K562 (cell line): ENCODE measurements around the gene VIPR2. TPM values are rescaled to one million over a fixed set of nuclear protein-coding genes. Genes with fewer than 3 reads are reported as not detected.
A peak's percentile ranks its signal among the peaks of the same experiment; 100 is the strongest.

Experiments used
- ATAC-seq: fragments of 200-7000 bp; cut with Tn5 transposase; 3 replicates; pipeline ENCODE4 v1.9.1; 2020; ENCODE audit warnings: moderate library complexity
- BruUV-seq: library from RNA; stranded (reverse); fragments of 400-500 nt; replicated peaks from 2 replicates; lab custom pipeline; 2021; lab: Mats Ljungman, UMichigan
- CTCF ChIA-PET: fragments of 300-600 bp; formaldehyde crosslinking; extraction: SDS; loops from one replicate; lab custom pipeline; 2021; ENCODE audit warnings: low intra/inter-chr PET ratio; lab: Yijun Ruan, JAX
- POLR2A ChIA-PET: fragments of 300-600, 350-650 bp; sonication (Branson Sonifier 250); formaldehyde crosslinking; extraction: SDS; loops from one replicate; lab custom pipeline; 2021; ENCODE audit warnings: antibody characterized with exemption, inconsistent platforms; lab: Yijun Ruan, JAX
- DNase-seq, 4 experiments: peaks; one replicate each; pipeline versions ENCODE4 v3.0.0 to v3.0.0-alpha.2; 2011 to 2018; ENCODE audit warnings: low spot score in 3 of 4, mixed read lengths in 3 of 4; ENCODE audit errors: extremely low read depth in 1 of 4
- FAIRE-seq: peaks from 2 replicates; lab custom pipeline; 2011; peaks lifted over from hg19 to GRCh38; lab: Jason Lieb, UNC
- H2AFZ ChIP-seq: 2 replicates; pipeline ENCODE4 v1.6.0; 2011; ENCODE audit warnings: low read depth, low read length, control low read depth, inconsistent platforms
- H3K27ac ChIP-seq: fragments of 200-600 bp; 3 replicates; pipeline ENCODE4 v1.8.0; 2011; ENCODE audit warnings: low read depth, mild to moderate bottlenecking, control low read depth, inconsistent platforms, low read length, moderate library complexity, mixed read lengths; ENCODE audit errors: extremely low read depth
- H3K27me3 ChIP-seq, 2 experiments: fragments of 300-600 bp in 1 of 2; 2 replicates in 1 of 2; 3 replicates in 1 of 2; pipeline versions ENCODE4 v1.6.0 to v1.8.0; 2011; ENCODE audit warnings: inconsistent platforms in 2 of 2, low read length in 2 of 2, mild to moderate bottlenecking in 1 of 2, mixed read lengths in 1 of 2, moderate library complexity in 1 of 2; ENCODE audit not compliant: control insufficient read depth in 2 of 2, insufficient read depth in 2 of 2
- H3K36me3 ChIP-seq: fragments of 300-600 bp; 3 replicates; pipeline ENCODE4 v1.8.0; 2011; ENCODE audit warnings: mild to moderate bottlenecking, low read length, inconsistent platforms; ENCODE audit not compliant: control insufficient read depth, insufficient read depth
- H3K4me1 ChIP-seq, 2 experiments: fragments of 200-600 bp in 1 of 2; replicated peaks in 1 of 2; 2 replicates in 1 of 2; 3 replicates in 1 of 2; pipeline versions ENCODE4 v1.5.1 to v1.8.0; 2011; ENCODE audit warnings: inconsistent platforms in 2 of 2, low read length in 2 of 2, mild to moderate bottlenecking in 1 of 2, mixed read lengths in 1 of 2, moderate library complexity in 1 of 2; ENCODE audit not compliant: control insufficient read depth in 2 of 2, insufficient read depth in 2 of 2
- H3K4me2 ChIP-seq: 2 replicates; pipeline ENCODE4 v1.6.1; 2011; ENCODE audit warnings: low read length, control low read depth, inconsistent platforms, mixed read lengths; ENCODE audit not compliant: insufficient read depth
- H3K4me3 ChIP-seq: fragments of 200-600 bp; sonication (generic), shearing (Covaris generic); 2 replicates; pipeline ENCODE4 v1.5.1; 2016; ENCODE audit warnings: control low read depth, inconsistent platforms
- H3K79me2 ChIP-seq: fragments of 200-600 bp; 3 replicates; pipeline ENCODE4 v1.8.0; 2011; ENCODE audit warnings: low read length, inconsistent platforms; ENCODE audit not compliant: control insufficient read depth, insufficient read depth
- H3K9ac ChIP-seq, 2 experiments: 2 replicates each; pipeline versions ENCODE4 v1.6.0 to v1.6.1; 2011; ENCODE audit warnings: low read depth in 2 of 2, low read length in 2 of 2, control low read depth in 1 of 2, inconsistent platforms in 1 of 2, mild to moderate bottlenecking in 1 of 2, mixed read lengths in 1 of 2; ENCODE audit not compliant: insufficient read depth in 1 of 2
- H3K9me1 ChIP-seq: one replicate; pipeline ENCODE4 v1.6.0; 2011; ENCODE audit warnings: inconsistent platforms, mild to moderate bottlenecking, low read length, moderate library complexity; ENCODE audit not compliant: control insufficient read depth, insufficient read depth
- H3K9me3 ChIP-seq: replicated peaks from 2 replicates; pipeline ENCODE4 v1.5.1; 2011; ENCODE audit warnings: low read depth, low read length, inconsistent platforms; ENCODE audit not compliant: control insufficient read depth, insufficient read depth
- H4K20me1 ChIP-seq: replicated peaks from 2 replicates; pipeline ENCODE4 v1.6.1; 2011; ENCODE audit warnings: low read length, inconsistent platforms, mixed read lengths; ENCODE audit not compliant: control insufficient read depth, insufficient read depth
- POLR2G ChIP-seq: fragments of 200-400 bp; formaldehyde crosslinking; IDR thresholded peaks from 2 replicates; pipeline ENCODE4 v1.6.1; 2017; ENCODE audit warnings: low read depth, mild to moderate bottlenecking, antibody characterized with exemption, low read length, moderate library complexity
- ZNF780A ChIP-seq: fragments of 250-450 bp; sonication (Bioruptor Pico); IDR thresholded peaks from 2 replicates; pipeline ENCODE4 v1.5.0; 2021; ENCODE audit warnings: mild to moderate bottlenecking
- WGBS: fragments of 100-300 bp; shearing (Covaris generic); methylation state at CpG from one replicate; pipeline ENCODE4 v1.1.6; 2016; ENCODE audit warnings: low coverage, mixed read lengths; ENCODE audit not compliant: insufficient coverage; ENCODE audit errors: missing lambda C conversion rate; 5-methylcytosine and 5-hydroxymethylcytosine counted together
- in situ Hi-C: fragments of 300-500 bp; cut with MboI; formaldehyde crosslinking; loops from 4 replicates; pipeline ENCODE4 v1.15.0; 2018; ENCODE audit warnings: inconsistent platforms, mixed read lengths
- intact Hi-C: fragments of 100-400 bp; cut with micrococcal nuclease; formaldehyde crosslinking; loops from 2 replicates; pipeline ENCODE4 v1.14.2; 2022
- polyA plus RNA-seq, 8 experiments: library from polyadenylated mRNA; depleted of rRNA in 4 of 8; stranded (reverse) in 5 of 8; unstranded in 3 of 8; fragments of >200 nt; fragmentation: Nextera tagmentation in 2 of 8; fragmentation: Illumina TruSeq in 1 of 8; extraction: Ambion mirVana in 2 of 8; extraction: Trizol in 1 of 8; gene quantifications; 2 replicates each; pipeline versions ENCODE4 v1.2.1 to v1.2.3, GENCODE V29; 2011 to 2014; ENCODE audit warnings: inconsistent platforms in 1 of 8, missing spikeins in 1 of 8
- total RNA-seq, 7 experiments: library from RNA; depleted of rRNA in 6 of 7; stranded (reverse); fragments of >200 nt in 6 of 7; fragmentation: Illumina TruSeq in 2 of 7; extraction: Trizol in 2 of 7; gene quantifications; 2 replicates each; pipeline versions ENCODE4 v1.2.1 to v1.2.3, GENCODE V29; 2011 to 2021; ENCODE audit warnings: low replicate concordance in 1 of 7

VIPR2 gene
- total and polyA plus RNA-seq, 9 of the 15 experiments (the other 6 are each of a cell fraction or from before 2014, with no cell fraction given), result 0.04 TPM; not detected in 8

DNA sequence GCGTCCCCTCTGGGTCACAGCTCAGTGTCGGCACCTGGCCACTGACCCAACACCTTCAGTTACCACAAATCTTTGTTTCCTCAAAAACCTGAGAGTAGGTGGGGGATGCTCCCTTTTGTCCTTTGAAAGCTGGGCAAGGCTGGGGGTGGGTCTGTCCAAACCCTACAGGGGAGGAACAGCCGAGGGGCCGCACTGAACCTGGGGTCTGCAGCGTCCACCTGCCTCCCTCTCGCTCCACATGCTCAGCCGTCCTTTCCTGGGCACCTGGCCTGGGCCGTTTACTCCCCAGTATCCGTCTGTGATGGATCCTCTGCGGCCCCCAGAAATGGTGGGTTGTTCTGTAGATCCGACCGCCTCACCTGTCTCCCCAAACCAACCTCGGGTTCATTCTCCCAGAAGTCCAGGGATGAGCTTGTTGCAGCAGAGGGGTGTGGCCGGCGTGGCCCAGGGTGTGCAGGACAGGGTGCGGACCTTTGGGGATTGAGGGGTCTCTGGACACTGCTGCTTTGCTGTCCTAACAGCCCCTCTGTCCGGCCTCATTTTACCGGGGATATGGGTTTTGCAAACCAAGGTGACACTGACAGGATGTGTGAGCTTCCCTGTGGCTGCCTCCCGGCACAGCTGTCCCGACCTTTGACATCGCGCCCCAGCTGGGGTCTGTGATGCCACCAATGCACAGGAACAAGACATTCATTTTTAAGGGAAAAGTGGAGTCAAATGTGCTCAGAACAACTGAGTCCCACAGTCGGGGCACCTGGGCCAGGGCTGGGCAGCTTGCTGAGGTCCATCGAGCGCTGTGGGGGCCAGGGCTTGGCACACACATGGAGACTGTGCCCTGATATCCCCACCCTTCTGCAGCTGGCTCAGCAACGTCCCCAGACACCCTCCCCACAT lies 115.9 kb downstream of the VIPR2 start:
- no TSS peak for BruUV-seq
- no peak for DNase-seq
- intact Hi-C loops, result no loop called here
- H3K4me2 ChIP-seq, result no peak overlapping the region
- no peak overlapping the region for H3K4me3 ChIP-seq
- H4K20me1 ChIP-seq, result 0 out of 2 replicates have a peak, but pooled peaks cover 3% of the 10 kb centered on the region
- peaks cover 3 to 55% of the 10 kb centered on the region in 2 experiments; a peak in 4 of 5 replicates for H3K4me1 ChIP-seq
- H3K9ac ChIP-seq, result no peak overlapping the region
- FAIRE-seq, result no peak
- ChIA-PET CTCF (no interaction called here), POLR2A (interaction anchor here (0.7 to 1.0 kb wide), 3 partner anchors 20 to 324 kb away, joined by 3 to 4 read pairs (median 3); partner anchors contain the start of gene NCAPG2)
- H3K27me3 ChIP-seq, result peaks cover 10 to 66% of the 10 kb centered on the region in 2 experiments; a peak in 4 of 5 replicates
- H3K79me2 ChIP-seq, result no peaks in the 10 kb centered on the region
- no peak overlapping the region for H2AFZ ChIP-seq
- no peak for ATAC-seq
- H3K36me3 ChIP-seq, result peaks cover 9% of the 10 kb centered on the region; the same call in 2 of the 3 replicates
- WGBS, result 57% methylated on average over 26 of the region's 26 CpGs
- no peaks in the 10 kb centered on the region for H3K9me1 ChIP-seq
- TF ChIP-seq POLR2G, result peak; percentile 18; the same call in 1 of the 2 replicates
- TF ChIP-seq ZNF780A, result no peak
- no peak overlapping the region for H3K27ac ChIP-seq
- H3K9me3 ChIP-seq, result no peaks in the 10 kb centered on the region
- in situ Hi-C loops, result no loop called here
